IPS-18c (cell line): Measurements from ENCODE around the gene ERBB4.

ENCODE experiments used
- H3K4me3 ChIP-seq: 2 replicates; pipeline ENCODE4 v1.7.0; 2013; ENCODE audit warnings: low read depth, mild to moderate bottlenecking, low read length, moderate library complexity; ENCODE audit not compliant: insufficient read depth
- H3K9me3 ChIP-seq: one replicate; pipeline ENCODE4 v1.6.1; 2013; ENCODE audit warnings: mild to moderate bottlenecking, low read length, moderate library complexity; ENCODE audit not compliant: control insufficient read depth, insufficient read depth

The ERBB4 gene

DNA sequence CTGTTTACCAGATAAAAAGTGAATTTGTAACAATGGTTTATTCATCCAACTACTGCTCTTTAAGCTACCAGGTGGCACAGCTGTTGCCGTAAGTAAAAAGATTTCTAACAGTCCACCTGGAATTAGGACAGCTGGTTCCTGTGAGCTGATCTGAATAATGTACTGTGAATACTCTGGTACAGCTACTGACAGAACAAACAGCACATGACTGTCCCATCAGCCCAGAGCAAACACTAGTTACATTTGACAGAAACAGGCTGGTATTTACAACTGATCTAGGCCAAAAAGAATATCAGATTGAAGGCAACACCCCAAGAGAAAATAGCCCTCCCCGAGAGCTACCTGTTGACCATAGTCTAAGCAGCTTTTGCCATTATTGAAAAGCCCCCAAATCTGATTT lies 1141.8 kb downstream of the ERBB4 start:
- no peak overlapping the region for H3K4me3 ChIP-seq
- no peaks in the 10 kb centered on the region for H3K9me3 ChIP-seq

DNA sequence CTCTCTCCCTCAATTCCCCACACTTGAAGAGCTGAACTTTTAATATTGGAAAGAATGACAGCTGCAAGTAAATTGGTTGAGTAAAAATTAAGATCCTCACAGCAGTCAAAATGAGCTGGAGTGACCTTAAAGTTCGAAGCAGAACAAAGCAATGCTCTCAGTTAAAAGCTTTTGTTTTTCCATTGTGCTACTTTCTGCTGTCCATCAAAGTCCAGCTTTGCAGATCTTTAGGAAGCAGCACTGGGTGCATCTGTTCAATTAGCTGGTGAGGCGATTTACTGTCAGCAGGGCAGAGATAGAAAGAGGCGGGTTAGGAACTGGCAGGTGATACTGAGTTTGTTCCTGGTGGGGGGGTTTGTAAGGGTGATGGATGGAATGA lies 1147.4 kb downstream of the ERBB4 start:
- Histone ChIP-seq H3K9me3 (no peaks in the 10 kb centered on the region), H3K4me3 (no peak overlapping the region)

DNA sequence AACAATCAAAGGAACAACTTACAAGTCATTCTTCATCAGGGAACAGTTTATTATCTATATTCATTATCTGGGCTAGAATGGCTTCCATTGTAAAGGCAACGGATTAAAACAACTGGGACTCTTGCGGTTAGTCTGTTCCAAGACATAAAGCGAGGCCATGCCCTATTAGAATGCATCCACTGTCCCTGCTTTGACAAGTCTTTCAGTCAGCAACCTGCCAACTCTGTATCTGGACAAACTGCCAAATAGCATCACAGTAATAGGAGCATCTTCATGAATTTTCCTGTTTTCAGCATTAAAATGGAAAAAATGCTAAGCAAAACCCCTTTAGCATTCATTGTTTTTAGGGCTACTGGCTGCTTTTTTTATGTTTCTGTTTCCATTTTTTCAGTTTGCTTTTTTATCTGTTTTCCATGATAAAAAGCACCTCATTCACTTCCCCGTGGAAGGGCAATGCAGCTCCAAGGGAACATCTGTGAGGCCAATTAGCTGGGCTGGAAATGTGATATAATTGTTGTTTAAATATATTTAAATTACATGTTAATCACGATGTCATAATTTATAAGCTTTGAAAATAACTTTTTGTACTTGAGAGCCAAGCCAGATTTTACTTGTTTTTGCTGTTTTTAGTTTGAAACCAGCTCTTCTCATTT lies 1147.9 kb downstream of the ERBB4 start:
- H3K9me3 ChIP-seq = no peaks in the 10 kb centered on the region
- H3K4me3 ChIP-seq = no peak overlapping the region

DNA sequence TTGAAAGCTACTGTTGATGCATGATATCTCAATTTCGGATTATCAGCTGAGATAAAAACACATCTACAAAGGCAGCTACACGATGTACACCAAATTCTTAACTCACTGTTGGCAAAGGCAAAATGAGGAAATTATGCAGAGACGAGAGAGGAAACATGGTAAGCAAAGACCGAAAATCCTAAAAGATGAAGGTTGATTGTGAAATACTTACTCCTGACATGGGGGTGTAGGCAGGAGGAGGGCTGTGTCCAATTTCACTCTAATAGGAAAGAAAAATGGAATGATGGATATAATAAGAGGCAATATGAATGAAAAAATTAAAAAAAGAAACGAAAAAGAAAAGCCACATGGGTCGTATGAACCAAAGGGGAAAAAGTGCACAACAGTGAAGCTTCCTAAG lies 1150.9 kb downstream of the ERBB4 start:
- Histone ChIP-seq H3K9me3 (no peaks in the 10 kb centered on the region), H3K4me3 (no peak overlapping the region)

DNA sequence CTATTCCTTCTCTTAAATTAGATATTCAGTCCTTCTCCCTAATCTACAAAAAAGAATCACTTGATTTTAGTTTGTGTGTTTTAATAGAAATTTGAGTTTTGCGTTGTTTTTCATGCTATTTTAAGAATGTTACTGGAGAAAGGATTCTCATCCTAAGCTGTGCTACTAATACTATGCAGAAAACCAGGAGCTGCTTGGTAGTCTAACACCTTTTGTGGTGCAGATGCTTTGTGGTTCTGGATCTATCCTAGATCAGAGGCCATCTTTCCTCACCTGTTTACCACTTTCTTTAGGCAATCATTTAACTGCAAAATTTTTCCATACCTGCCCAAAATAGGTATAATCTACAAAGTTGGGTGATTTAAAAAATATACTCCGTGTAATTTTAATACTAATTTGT lies 1158.6 kb downstream of the ERBB4 start:
- Histone ChIP-seq H3K9me3 (no peaks in the 10 kb centered on the region), H3K4me3 (no peak overlapping the region)

DNA sequence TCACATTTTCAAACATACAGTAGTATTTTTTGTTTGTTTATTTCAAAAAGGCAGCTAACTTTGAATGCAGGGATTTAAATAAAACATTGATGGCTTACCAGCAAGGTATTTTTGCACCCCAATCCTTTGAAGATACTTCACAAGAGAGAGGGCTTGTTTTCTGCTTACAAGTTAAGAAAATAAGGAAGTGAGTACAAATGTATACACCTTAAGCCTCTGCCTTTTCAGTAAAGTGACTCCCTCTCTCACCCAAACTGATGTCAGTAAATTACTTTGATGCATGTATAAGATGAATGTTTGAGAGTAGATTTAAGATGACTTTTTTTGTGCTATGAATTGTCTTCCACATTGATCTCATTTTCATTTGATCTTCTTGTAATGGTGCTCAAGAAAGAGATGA lies 1162.2 kb downstream of the ERBB4 start:
- no peak overlapping the region for H3K4me3 ChIP-seq
- H3K9me3 ChIP-seq = no peaks in the 10 kb centered on the region

DNA sequence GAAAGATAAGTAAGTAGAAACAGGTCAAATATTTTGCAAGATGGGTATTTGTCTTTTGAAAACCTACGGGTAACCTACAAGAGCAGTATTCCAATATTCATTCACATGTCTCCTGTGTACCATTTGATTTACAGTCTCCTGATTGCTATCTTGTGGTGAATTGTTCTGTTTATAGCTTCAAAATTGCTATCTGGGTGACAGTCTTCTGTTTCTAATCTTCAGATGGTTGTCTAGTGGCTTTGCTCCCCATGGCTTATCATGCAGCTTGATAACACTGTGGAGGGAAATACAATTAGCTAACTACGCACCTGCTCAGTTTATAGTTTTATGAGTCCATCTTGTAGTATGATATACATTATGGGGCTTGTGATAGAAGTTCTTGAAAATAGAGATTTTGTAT lies 1165.4 kb downstream of the ERBB4 start:
- Histone ChIP-seq H3K4me3 (no peak overlapping the region), H3K9me3 (no peaks in the 10 kb centered on the region)

DNA sequence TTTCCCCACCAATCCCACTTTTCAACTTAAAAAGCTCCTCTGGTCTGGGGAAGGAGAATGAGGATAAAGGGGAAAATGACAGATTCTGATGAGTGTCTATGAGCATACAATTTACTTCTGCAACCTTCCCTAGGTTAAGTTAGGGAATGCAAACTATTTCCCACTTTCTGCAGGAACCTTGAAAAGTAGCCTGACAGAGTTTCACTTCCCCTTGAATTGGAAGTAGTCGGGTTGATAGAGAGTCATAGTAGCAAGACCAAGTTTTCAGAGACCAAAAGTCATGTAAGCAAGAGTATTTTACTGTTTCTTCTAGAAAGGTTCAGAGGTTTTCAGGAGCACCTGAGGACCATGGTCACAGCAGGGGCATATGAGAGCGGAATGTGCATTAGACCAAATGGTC lies 1167.1 kb downstream of the ERBB4 start:
- no peak overlapping the region for H3K4me3 ChIP-seq

DNA sequence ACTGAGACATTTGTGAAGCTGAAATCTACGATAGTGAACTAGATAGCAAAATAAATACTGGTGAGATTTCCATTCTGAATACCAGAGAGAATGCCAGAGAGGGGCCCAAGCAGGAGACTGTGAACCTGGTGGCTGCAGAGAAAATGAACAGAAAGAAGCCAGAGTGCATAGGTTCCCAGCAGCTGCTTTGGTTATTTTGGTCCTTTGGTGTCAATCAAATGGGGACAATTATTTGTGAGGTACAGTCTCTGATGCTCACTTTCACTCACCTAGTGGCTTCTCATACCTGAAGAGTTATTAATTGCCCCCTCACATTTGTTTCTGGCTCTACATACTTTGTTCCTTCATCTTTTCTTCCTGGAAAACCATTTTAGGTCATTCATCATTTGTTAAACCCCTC lies 1170.1 kb downstream of the ERBB4 start:
- Histone ChIP-seq H3K9me3 (no peaks in the 10 kb centered on the region), H3K4me3 (no peak overlapping the region)

More for the DNA sequence above, 1167.1 kb downstream of the ERBB4 start:
- H3K9me3 ChIP-seq = no peaks in the 10 kb centered on the region

DNA sequence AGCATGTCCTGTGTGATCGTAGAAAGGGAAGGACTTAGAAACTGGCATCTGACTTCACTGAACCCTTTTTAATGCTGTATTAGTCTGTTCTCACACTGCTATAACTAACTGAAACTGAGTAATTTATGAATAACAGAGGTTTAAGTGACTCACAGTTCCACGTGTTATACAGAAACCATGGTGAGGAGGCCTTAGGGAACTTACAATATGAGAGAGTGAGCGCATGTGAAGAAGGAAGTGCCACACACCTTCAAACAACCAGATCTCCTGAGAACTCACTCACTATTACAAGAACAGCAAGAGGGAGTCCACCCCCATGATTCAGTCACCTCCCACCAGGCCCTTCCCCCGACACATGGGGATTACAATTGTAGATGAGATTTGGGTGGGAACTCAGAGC lies 1170.9 kb downstream of the ERBB4 start:
- no peak overlapping the region for H3K4me3 ChIP-seq

DNA sequence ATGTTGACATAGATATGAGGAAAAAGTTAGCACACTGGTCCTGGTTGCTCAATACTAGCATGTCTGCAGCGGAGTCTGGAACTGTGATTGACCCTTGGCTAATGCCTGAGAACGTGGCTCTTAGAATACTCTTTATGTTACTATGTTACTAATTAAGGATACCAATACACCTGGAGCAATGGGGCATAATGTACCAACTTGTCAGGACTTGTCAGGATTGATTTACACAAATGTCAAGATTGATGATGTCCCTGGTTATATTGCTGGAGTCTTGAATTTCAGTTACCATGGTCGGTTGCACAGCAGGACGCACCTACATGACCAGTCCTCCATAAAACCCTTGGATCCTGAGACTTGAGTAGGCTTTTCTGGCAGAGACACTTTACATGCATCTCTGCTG lies 1171.3 kb downstream of the ERBB4 start:
- Histone ChIP-seq H3K4me3 (no peak overlapping the region), H3K9me3 (no peaks in the 10 kb centered on the region)

More for the DNA sequence above, 1170.9 kb downstream of the ERBB4 start:
- no peaks in the 10 kb centered on the region for H3K9me3 ChIP-seq

DNA sequence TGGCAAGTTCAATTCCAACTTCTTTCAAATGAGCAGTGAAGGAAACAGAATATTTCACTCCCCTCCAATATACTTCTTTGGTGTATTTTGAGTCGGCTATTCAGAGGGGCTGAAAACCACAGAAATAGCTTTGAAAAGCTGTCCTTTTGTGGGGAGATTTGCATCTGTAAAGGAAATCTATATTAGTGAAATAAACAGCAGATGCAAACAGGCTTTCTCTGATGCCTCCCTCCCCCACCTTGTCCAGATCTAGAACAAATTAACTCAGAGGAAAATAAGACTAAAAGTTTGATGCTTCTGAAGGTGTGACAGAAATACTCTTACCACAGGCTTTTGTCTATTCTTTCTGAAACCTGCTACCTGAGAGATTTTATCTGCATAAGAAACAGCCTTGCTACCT lies 1173.7 kb downstream of the ERBB4 start:
- H3K9me3 ChIP-seq = no peaks in the 10 kb centered on the region
- no peak overlapping the region for H3K4me3 ChIP-seq

DNA sequence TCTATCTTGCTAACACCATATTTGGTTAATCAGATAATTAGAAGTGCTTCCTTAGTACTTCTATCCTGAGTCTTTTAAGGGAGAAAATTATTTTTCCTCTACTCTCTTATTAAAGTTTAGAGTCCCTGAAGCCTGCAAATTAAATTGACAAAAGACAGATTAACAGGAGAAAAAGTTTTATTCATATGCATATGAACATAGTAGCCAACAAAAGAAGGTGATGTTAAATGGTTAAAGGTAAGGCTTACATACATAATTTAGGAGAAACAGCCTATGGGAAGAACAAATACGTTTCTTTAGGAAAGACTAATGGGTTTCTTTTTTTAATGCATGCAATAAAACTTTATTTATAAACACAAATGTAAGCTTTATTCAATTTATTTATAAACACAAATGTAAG lies 1177.2 kb downstream of the ERBB4 start:
- H3K4me3 ChIP-seq = no peak overlapping the region
- H3K9me3 ChIP-seq = peaks cover 2% of the 10 kb centered on the region

DNA sequence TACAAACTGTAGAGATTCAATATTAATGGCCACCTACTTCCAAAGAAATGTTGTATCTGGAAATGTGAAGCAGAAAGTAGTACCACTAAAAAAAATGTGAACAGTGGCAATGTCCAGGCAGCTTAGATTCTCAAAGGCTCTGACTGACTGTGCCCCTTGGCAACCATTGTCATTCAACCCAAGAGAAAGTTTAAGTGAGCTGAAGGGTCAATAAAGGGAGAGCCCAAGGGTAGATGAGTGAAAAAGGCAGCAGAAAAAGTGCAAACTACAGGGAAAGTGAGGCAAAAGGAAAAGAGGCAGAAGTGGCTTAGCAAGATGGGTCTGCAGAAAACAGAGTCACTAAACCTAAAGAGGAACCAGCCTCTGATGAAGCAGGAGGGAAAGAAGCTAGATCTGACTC lies 1179.3 kb downstream of the ERBB4 start:
- Histone ChIP-seq H3K9me3 (peaks cover 2% of the 10 kb centered on the region), H3K4me3 (no peak overlapping the region)

DNA sequence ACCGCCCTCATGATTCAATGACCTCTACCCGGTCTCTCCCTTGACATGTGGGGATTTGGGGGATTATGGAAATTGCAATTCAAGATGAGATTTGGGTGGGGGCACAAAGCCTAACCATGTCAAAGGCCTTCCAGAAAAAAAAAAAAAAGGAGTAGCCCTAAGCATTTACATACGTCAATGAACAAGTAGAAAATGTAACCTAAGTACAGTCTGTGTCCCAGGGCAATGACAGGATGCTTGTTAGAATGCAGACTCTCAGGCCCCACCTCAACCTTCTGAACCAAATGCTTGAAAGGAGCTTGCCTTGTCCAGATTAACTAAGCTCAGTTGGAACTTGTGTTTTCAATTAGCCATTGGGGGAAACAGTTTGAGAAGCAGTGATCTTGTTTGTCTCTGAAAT lies 1180.1 kb downstream of the ERBB4 start:
- H3K4me3 ChIP-seq = no peak overlapping the region
- H3K9me3 ChIP-seq = peaks cover 2% of the 10 kb centered on the region

DNA sequence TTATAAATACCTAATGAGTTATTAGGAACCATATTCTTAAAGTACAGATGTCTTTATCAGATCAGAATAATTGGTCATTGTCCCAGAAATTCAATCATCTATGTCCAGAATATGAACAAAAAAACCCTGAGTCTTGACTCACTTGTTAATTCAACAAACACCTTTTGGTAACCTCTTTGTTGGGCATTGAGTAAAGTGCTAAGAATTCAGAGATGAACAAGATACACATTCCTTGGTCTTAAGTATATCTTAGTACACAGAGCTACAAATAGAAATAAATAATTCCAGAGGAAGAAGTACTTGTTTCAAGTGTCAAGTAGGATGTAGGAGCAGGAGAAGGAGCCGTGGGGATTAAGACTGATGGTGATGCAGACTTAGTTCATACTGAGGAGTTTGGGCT lies 1184.1 kb downstream of the ERBB4 start:
- H3K4me3 ChIP-seq = no peak overlapping the region
- peaks cover 2% of the 10 kb centered on the region for H3K9me3 ChIP-seq

DNA sequence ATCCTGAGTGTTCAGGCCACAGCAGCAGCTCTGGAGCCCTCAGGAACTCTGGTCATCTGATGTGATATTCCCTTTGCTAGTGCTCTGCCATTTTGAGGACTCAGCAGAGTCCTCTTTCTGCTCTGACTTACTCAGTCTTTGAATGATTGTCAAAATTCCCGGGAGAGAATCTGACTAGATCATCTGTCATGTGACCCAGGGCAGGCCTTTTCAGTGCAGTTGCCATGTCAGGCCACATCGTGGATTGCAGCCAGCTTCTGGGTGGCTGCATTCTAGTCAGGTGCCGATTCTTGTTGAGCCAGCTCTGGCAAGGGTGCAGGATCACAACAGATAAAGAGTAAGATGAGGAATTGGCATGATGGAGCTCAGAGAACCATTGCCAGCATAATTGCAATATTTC lies 1186.6 kb downstream of the ERBB4 start:
- no peak overlapping the region for H3K4me3 ChIP-seq

DNA sequence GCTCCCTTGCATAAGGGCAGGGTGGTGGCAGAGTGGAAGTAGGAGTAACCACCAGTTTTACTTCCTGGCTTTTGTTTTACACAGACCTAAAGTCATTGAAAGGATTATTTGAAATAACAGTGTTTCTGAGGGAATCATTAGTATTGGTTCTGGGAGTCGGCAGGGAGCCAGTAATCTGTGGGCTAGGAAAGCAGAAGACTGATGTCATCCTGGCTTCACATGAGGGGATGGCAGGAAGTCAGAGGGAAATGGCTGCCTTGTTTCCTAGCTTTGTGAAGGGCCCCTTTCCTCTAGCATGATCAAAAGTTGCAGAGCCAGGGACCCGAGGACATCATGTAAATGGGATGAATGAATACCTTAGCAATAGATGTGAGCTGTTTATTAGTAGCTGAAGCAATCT lies 1189.6 kb downstream of the ERBB4 start:
- Histone ChIP-seq H3K9me3 (no peaks in the 10 kb centered on the region), H3K4me3 (no peak overlapping the region)

More for the DNA sequence above, 1186.6 kb downstream of the ERBB4 start:
- no peaks in the 10 kb centered on the region for H3K9me3 ChIP-seq

DNA sequence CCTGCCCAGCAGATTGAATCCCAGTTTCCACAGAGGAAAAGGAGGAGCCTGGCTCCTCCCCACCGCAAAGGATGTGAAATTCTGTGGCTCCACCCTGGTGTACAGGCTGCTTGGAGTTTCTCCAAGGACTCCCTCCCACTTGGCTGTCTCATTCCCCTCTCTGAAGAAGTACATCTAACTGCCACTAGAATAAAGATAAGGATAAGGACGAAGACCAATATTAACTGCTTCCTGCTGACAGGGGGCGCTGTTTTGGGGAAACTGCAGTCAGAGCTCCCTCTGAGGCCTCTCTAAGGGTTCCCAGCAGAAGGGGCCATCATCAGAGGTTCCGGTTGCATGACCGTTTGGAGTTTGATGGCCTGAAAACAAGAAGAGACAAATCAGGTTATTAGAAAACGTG lies 1191.3 kb downstream of the ERBB4 start:
- Histone ChIP-seq H3K4me3 (no peak overlapping the region), H3K9me3 (no peaks in the 10 kb centered on the region)
